SK-N-SH treated with all-trans-retinoic acid at 6 μM for 48 hours (cell line): ENCODE data around the gene PIK3CD.

Experiments
- ATAC-seq: fragments of 200-7000 bp; cut with Tn5 transposase; 3 replicates; pipeline ENCODE4 v1.9.1; 2020; ENCODE audit warnings: mild to moderate bottlenecking, moderate library complexity
- ARNTL ChIP-seq: fragments of 450-650 bp; formaldehyde crosslinking; IDR thresholded peaks from 2 replicates; pipeline ENCODE4 v1.5.0; 2020; ENCODE audit warnings: low read depth, mild to moderate bottlenecking, moderate library complexity, borderline replicate concordance
- ESRRG ChIP-seq: fragments of 250-450 bp; sonication (Bioruptor Pico); IDR thresholded peaks from 2 replicates; pipeline ENCODE4 v1.6.1; 2021; ENCODE audit warnings: mild to moderate bottlenecking
- GLIS3 ChIP-seq: fragments of 250-450 bp; sonication (Bioruptor Pico); IDR thresholded peaks from 2 replicates; pipeline ENCODE4 v1.5.0; 2020; ENCODE audit warnings: mild to moderate bottlenecking, moderate library complexity
- ISL1 ChIP-seq: fragments of 250-450 bp; sonication (Bioruptor Pico); IDR thresholded peaks from 2 replicates; pipeline ENCODE4 v2.1.2; 2022; ENCODE audit warnings: mild to moderate bottlenecking, moderate library complexity
- OSR1 ChIP-seq: fragments of 250-450 bp; sonication (Bioruptor Pico); IDR thresholded peaks from 2 replicates; pipeline ENCODE4 v1.8.0; 2022; ENCODE audit warnings: moderate library complexity, mild to moderate bottlenecking, inconsistent platforms
- PPARA ChIP-seq: fragments of 250-450 bp; sonication (Bioruptor Pico); IDR thresholded peaks from 2 replicates; pipeline ENCODE4 v1.5.0; 2020; ENCODE audit warnings: mild to moderate bottlenecking, borderline replicate concordance
- RARB ChIP-seq: fragments of 250-450 bp; sonication (Bioruptor Pico); IDR thresholded peaks from 2 replicates; pipeline ENCODE4 v1.8.0; 2021; ENCODE audit warnings: mild to moderate bottlenecking, moderate library complexity
- SNAI2 ChIP-seq: fragments of 250-450 bp; sonication (Bioruptor Pico); IDR thresholded peaks from 2 replicates; pipeline ENCODE4 v1.5.0; 2020; ENCODE audit warnings: mild to moderate bottlenecking, moderate library complexity
- TCF4 ChIP-seq: fragments of 250-450 bp; sonication (Bioruptor Pico); IDR thresholded peaks from 2 replicates; pipeline ENCODE4 v1.8.0; 2021; ENCODE audit warnings: mild to moderate bottlenecking, moderate library complexity, borderline replicate concordance
- TOX ChIP-seq: fragments of 250-450 bp; sonication (Bioruptor Pico); IDR thresholded peaks from 2 replicates; pipeline ENCODE4 v1.8.0; 2021; ENCODE audit warnings: mild to moderate bottlenecking, moderate library complexity, borderline replicate concordance
- ZC3H10 ChIP-seq: fragments of 250-450 bp; sonication (Bioruptor Pico); IDR thresholded peaks from 2 replicates; pipeline ENCODE4 v1.5.1; 2021; ENCODE audit warnings: mild to moderate bottlenecking, moderate library complexity
- ZNF565 ChIP-seq: fragments of 450-650 bp; formaldehyde crosslinking; conservative IDR thresholded peaks from 2 replicates; pipeline ENCODE4 v1.5.0; 2020; ENCODE audit warnings: low read depth, mild to moderate bottlenecking, moderate library complexity
- ZNF70 ChIP-seq: fragments of 450-650 bp; formaldehyde crosslinking; IDR thresholded peaks from 2 replicates; pipeline ENCODE4 v1.5.0; 2020; ENCODE audit warnings: mild to moderate bottlenecking, moderate library complexity
- ZNF8 ChIP-seq: fragments of 450-650 bp; formaldehyde crosslinking; IDR thresholded peaks from 2 replicates; pipeline ENCODE4 v1.5.0; 2020; ENCODE audit warnings: mild to moderate bottlenecking, moderate library complexity
- TF ChIP-seq, protein P1 (sequence below): fragments of 250-450 bp; sonication (Bioruptor Pico); IDR thresholded peaks from 2 replicates; pipeline ENCODE4 v1.8.0; 2020; ENCODE audit warnings: mild to moderate bottlenecking, moderate library complexity, borderline replicate concordance
- TF ChIP-seq, protein P2 (sequence below): fragments of 250-450 bp; sonication (Bioruptor Pico); IDR thresholded peaks from 2 replicates; pipeline ENCODE4 v1.5.1; 2020; ENCODE audit warnings: low read depth, mild to moderate bottlenecking, moderate library complexity
- TF ChIP-seq, protein P3 (sequence below): fragments of 250-450 bp; sonication (Bioruptor Pico); IDR thresholded peaks from 2 replicates; pipeline ENCODE4 v1.8.0; 2021; ENCODE audit warnings: low read depth, mild to moderate bottlenecking, moderate library complexity, borderline replicate concordance
- TF ChIP-seq, protein P4 (sequence below): fragments of 250-450 bp; sonication (Bioruptor Pico); IDR thresholded peaks from 2 replicates; pipeline ENCODE4 v1.5.1; 2021; ENCODE audit warnings: mild to moderate bottlenecking, moderate library complexity

PIK3CD gene

DNA sequence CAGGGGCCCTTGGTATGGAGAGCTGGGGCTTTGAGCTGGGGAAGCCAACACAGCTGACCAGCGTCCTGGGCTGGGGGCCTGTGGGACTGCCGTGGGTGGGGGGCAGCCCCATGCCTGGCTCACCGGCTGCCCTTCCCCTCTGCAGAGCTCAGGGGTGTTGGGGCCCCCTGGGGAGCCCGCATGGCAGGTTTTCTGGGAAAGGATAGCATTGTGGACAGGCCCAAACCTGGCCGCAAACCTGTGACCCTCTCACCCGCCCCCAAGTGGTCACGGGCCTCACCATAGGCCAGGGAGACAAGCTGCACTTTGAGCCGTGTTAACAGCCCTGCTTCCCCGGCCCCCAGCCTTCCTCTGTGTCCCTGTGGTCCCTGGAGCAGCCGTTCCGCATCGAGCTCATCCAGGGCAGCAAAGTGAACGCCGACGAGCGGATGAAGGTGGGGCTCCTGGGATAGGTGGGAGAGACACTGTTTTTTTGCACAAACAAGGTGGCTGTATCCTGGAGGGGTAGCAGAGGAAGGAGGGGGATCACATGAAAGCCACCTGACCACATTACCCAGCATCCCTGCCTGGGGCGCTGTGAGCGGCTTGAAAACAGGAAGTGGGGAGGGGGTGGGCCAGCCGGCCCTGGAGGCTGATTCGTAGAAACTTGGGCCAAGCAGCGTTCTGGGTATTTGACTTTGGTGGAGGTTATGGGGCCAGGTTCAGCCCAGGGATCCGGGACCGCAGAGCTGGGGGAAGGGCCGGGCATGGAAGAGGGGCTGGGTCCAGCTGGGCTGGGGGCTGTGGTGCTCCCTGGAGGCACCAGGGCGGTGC, 65.9 kb downstream of the PIK3CD start (continued):
- no peak for TF ChIP-seq PPARA (CRISPR knock-in tag)
- TF ChIP-seq GLIS3 (CRISPR knock-in tag), result no peak
- TF ChIP-seq, protein P1, sequence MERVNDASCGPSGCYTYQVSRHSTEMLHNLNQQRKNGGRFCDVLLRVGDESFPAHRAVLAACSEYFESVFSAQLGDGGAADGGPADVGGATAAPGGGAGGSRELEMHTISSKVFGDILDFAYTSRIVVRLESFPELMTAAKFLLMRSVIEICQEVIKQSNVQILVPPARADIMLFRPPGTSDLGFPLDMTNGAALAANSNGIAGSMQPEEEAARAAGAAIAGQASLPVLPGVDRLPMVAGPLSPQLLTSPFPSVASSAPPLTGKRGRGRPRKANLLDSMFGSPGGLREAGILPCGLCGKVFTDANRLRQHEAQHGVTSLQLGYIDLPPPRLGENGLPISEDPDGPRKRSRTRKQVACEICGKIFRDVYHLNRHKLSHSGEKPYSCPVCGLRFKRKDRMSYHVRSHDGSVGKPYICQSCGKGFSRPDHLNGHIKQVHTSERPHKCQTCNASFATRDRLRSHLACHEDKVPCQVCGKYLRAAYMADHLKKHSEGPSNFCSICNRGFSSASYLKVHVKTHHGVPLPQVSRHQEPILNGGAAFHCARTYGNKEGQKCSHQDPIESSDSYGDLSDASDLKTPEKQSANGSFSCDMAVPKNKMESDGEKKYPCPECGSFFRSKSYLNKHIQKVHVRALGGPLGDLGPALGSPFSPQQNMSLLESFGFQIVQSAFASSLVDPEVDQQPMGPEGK, result no peak
- no peak for TF ChIP-seq RARB (CRISPR knock-in tag)
- TF ChIP-seq ESRRG (CRISPR knock-in tag), result no peak
- TF ChIP-seq ZC3H10 (CRISPR knock-in tag), result no peak

DNA sequence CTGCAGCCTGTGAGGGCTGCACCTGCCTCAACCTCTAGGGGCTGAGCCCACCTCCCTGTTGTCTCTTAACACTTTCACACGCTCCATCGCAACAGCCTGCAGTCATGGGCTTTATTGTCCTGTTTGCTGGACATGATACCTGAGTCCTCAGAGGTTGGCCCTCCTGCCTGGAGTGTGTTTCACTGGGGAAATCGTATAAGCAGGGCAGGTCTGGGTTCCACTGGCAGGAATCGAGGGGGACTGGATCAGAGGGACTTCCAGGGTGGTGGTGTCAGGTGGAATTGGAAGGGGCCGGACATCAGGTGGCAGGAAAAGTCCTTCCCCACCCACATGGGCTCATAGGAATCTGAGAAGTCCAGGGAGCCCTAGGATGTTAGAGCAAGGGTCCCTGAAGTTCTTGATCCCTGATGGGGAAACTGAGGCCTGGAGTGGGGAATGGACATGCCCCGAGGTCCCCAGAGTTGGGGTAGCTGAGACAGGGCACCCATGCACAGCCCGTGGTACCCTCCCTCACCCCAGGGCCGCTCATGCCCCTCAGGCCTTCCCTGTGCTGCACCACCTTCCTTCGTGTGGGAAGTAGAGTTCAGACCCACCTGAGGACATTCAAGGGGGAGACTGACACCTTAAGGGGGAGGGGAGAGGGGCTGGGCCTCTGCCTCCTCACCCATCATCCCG, 66.6 kb downstream of the PIK3CD start:
- no peak for ATAC-seq

DNA sequence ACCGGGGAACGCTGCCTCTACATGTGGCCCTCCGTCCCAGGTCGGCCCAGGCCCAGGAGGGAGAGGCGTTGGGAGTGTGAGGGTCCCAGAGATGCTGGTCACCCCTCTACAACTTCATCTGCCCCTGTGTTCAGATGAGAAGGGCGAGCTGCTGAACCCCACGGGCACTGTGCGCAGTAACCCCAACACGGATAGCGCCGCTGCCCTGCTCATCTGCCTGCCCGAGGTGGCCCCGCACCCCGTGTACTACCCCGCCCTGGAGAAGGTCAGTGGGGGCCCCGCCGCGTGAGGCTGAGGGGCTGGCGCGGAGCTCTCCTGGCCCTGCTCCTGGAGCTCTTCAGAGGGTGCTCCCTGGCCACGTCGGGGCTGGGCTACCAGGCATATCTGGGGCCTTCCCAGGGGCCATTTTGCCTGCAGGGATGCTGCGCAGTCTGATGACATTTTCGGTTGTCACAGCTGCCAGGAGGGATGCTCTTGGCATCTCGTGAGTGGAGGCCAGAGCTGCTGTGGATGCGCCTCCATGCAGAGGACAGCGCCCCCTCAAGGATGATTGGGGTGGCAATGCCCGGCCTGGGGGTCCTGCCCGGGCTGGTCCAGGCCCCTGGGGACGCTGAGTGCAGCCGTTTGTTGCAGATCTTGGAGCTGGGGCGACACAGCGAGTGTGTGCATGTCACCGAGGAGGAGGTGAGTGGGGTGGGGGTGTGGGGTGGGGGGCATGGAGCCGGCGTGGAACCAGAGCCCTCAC, 68.6 kb downstream of the PIK3CD start:
- TF ChIP-seq TCF4 (CRISPR knock-in tag) (no peak), ARNTL (no peak)
- TF ChIP-seq, protein P2, sequence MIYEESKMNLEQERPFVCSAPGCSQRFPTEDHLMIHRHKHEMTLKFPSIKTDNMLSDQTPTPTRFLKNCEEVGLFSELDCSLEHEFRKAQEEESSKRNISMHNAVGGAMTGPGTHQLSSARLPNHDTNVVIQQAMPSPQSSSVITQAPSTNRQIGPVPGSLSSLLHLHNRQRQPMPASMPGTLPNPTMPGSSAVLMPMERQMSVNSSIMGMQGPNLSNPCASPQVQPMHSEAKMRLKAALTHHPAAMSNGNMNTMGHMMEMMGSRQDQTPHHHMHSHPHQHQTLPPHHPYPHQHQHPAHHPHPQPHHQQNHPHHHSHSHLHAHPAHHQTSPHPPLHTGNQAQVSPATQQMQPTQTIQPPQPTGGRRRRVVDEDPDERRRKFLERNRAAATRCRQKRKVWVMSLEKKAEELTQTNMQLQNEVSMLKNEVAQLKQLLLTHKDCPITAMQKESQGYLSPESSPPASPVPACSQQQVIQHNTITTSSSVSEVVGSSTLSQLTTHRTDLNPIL (CRISPR knock-in tag), result no peak
- no peak for ATAC-seq

More for the DNA sequence above, 66.6 kb downstream of the PIK3CD start:
- TF ChIP-seq ISL1 (CRISPR knock-in tag), result no peak
- TF ChIP-seq ZNF565 (CRISPR knock-in tag), result no peak
- no peak for TF ChIP-seq ZC3H10 (CRISPR knock-in tag)
- no peak for TF ChIP-seq TCF4 (CRISPR knock-in tag)
- no peak for TF ChIP-seq PPARA (CRISPR knock-in tag)
- TF ChIP-seq ZNF8 (CRISPR knock-in tag), result no peak
- TF ChIP-seq RARB (CRISPR knock-in tag), result no peak
- TF ChIP-seq SNAI2 (CRISPR knock-in tag), result no peak
- no peak for TF ChIP-seq ARNTL
- TF ChIP-seq ZNF70 (CRISPR knock-in tag), result no peak
- TF ChIP-seq GLIS3 (CRISPR knock-in tag), result no peak
- TF ChIP-seq OSR1 (CRISPR knock-in tag), result no peak
- TF ChIP-seq, protein P3, sequence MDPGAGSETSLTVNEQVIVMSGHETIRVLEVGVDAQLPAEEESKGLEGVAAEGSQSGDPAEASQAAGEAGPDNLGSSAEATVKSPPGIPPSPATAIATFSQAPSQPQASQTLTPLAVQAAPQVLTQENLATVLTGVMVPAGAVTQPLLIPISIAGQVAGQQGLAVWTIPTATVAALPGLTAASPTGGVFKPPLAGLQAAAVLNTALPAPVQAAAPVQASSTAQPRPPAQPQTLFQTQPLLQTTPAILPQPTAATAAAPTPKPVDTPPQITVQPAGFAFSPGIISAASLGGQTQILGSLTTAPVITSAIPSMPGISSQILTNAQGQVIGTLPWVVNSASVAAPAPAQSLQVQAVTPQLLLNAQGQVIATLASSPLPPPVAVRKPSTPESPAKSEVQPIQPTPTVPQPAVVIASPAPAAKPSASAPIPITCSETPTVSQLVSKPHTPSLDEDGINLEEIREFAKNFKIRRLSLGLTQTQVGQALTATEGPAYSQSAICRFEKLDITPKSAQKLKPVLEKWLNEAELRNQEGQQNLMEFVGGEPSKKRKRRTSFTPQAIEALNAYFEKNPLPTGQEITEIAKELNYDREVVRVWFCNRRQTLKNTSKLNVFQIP (CRISPR knock-in tag), result no peak
- TF ChIP-seq, protein P1, result no peak
- TF ChIP-seq, protein P4, sequence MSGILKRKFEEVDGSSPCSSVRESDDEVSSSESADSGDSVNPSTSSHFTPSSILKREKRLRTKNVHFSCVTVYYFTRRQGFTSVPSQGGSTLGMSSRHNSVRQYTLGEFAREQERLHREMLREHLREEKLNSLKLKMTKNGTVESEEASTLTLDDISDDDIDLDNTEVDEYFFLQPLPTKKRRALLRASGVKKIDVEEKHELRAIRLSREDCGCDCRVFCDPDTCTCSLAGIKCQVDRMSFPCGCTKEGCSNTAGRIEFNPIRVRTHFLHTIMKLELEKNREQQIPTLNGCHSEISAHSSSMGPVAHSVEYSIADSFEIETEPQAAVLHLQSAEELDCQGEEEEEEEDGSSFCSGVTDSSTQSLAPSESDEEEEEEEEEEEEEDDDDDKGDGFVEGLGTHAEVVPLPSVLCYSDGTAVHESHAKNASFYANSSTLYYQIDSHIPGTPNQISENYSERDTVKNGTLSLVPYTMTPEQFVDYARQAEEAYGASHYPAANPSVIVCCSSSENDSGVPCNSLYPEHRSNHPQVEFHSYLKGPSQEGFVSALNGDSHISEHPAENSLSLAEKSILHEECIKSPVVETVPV (CRISPR knock-in tag), result no peak
- no peak for TF ChIP-seq TOX (CRISPR knock-in tag)
- TF ChIP-seq, protein P2 (CRISPR knock-in tag), result no peak
